NCI-H187 treated with DMSO at 0.1 percent for 48 hours (cell line): ENCODE measurements around the gene TBX4.

ENCODE experiments used
- DNase-seq: peaks from one replicate; lab custom pipeline; 2025; lab: John Stamatoyannopoulos, UW

TBX4 gene

DNA sequence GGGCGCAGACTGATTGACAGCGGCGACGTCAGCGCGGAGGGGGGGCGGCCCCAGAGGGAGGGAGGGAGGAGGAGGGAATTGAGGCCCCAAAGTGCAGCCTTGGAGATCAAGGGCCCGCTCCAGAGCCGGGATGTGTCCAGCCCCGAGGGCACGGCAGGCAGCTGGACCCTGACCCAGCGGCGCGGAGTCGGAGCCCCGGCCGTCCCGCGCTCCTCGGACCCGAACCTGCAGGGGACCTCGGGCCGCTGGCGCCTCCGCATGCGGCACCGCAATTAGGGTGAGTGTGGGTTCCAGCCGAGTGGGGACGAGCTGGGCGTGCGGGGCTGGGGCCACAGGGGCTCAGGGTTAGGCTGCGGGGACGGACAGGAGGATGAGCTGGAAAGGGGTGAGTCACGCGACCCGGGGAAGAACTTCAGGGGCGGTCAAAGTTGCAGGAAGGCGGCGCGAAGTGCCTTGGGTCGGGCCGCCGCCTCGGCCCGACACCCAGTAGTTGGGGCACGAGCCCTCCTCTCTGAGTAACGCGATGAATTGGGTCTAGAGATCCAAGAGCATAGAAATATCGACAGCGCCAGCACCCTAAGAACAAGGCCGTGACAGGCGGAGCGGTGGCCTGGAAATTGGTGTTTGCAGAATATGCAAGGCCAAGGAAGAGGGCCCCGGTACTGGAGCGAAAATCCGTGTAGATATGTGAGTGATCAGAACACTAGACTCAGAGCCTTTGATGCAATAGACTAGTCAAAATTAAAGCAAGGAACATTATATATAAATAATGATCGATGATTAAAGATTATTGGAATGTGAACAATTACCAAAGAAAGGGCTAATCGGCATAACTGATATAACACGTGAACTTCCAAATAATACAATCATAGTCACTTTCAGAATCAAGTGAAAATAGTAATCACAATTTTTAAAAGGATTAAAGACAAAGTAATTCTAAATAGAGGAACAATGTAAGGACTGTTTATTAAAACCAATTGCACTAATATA lies at the start of gene TBX4:
TBX4 (plus strand) TSS at position 122 of the 990 bp plus-strand sequence. CDS start 4,069 bp downstream, outside the sequence.
- DNase-seq = no peak

DNA sequence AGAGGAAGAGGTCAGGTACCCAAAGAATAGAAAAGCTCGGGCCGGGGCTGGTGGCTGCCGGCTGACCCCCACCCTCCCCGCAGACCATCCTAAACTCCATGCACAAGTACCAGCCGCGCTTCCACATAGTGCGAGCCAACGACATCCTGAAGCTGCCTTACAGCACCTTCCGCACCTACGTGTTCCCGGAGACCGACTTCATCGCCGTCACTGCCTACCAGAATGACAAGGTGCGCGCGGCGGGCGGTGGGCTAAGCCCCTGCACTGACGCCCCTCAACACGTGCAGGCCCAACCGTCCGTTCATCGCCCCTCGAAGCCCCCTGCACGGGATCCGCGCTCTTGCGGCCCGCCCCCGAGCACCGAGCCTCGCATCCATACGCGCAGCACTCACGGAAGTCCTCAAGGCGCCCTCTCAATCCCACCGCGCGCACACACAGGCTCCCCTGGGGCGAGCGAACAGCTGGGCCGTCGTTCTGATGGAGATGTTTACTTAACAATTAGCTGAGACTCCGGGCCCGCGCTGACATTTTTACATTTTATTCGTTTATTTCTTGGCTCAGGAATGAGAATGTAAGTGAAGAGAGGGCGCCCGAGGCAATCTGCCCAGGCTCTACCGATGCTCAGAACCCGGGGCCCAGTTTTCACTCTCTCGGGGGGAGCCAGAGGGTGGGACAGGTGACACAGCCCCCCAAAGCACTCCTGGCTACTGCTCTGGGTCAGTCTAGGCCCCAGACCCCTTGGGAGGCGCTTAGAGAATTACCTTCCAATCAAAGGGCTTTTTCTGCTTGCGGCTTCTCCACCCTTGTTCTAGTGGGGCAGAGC lies 49.0 kb upstream of the TBX4 start:
- no peak for DNase-seq

DNA sequence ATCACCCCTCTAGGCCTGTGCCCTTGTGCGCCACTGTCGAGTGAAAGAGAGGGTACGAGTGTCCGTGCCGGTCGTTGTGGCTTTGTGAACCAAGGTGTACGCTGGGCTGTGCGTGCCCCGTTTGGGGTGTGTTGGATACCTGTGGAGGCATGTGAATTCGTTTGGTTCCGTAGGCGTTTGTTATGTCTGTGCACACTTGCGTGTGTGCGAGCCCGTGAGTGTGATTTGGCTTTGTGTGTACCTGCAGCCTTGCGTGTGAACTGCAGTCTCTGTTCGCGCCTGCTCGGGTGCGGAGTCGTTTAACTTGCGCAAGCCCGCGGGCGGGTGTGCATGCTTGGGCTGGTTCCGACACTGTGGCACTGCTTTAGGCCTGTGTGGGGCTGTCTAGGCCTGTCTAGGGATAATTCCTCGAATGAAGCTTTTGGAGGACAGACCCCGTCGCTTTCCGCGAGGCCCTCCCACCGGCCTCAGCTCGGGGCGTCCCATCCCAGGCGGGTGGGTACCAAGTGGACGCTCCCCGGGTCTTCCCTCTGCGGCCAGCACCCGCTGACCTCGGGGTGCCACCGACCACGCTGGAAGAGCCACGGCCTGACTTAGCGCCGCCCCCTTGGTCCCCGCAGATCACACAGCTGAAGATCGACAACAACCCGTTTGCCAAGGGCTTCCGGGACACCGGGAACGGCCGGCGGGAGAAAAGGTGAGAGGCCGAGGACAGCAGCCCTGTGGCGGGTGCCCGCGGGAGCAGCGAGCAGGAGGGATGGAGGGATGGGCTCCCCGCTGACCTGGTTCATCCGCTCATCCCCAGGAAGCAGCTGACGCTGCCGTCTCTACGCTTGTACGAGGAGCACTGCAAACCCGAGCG lies 48.2 kb upstream of the TBX4 start:
- no peak for DNase-seq

DNA sequence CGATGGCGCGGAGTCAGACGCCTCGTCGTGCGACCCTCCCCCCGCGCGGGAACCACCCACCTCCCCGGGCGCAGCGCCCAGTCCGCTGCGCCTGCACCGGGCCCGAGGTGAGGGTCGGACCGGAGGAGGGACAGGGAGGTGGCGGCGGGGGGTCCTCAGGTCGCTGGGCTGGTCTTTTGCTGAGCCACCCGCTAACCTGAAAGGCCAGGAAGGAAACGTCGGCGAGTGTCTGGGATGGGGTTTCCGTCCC lies 47.6 kb upstream of the TBX4 start:
- no peak for DNase-seq

DNA sequence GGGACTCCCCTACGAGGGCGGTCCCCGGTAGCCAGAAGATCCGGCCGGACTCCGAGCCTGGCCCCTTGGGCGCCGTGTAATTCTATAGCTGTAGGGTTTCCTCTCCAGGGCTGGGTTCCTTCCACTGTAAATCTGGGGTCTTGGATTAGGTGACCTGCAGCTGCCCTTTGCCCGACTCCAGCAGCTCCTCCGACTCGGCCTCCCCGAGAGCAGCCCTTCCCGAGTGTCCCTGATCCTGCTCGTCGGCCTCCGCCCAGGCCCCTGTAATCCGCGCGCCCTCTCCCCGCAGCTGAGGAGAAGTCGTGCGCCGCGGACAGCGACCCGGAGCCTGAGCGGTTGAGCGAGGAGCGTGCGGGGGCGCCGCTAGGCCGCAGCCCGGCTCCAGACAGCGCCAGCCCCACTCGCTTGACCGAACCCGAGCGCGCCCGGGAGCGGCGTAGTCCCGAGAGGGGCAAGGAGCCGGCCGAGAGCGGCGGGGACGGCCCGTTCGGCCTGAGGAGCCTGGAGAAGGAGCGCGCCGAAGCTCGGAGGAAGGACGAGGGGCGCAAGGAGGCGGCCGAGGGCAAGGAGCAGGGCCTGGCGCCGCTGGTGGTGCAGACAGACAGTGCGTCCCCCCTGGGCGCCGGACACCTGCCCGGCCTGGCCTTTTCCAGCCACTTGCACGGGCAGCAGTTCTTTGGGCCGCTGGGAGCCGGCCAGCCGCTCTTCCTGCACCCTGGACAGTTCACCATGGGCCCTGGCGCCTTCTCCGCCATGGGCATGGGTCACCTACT lies 47.1 kb upstream of the TBX4 start:
- DNase-seq = no peak

DNA sequence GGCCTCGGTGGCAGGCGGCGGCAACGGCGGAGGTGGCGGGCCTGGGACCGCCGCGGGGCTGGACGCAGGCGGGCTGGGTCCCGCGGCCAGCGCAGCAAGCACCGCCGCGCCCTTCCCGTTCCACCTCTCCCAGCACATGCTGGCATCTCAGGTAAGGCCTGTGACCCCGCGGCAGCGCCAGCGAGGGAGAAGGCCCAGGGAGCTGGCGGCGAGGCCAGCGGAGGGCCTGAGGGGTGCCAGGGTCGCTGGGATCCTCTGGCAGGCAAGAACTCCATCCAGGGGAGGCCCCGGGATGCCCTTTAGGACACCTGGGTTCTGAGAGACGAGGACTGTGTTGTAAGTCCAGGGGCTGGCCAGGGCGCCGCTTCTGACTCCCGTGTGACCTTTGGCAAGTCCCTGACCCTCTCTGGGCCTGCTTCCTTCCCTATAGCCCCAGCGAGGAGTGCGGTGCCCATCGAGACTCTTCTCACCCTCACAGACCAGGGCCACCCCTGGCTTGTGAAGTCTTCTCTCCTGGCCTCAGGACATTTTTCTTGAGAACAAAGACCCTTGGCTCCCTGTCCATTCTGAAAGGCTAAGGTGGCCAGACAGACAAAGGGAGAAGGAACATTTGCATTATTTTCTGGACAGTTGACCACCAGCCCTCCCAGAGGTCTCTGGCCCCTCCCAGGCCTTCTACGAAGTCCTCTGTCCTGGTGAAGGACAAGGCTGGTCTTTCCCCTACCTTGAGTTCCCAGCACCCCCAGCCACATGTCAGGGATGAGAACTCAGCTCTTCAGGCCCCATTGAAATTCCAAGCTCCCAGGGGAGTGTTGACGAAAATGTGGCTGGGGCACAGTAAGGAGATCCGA lies 46.3 kb upstream of the TBX4 start:
- no peak for DNase-seq

DNA sequence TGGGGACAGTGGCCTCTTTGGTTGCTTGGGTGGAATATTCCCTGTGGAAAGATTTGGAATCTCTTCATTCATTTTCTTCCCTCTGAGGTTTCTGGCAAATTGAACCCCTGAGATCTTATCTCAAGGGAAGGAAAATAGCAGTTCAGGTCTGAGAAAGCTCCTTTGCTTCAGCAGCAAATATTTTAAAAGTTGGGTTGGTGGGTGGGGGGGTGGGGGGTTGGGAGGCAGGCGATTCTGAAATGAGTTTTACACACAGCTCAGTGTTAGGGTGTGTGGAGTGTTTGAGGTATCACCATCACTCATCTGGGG lies 45.7 kb upstream of the TBX4 start:
- DNase-seq = no peak

DNA sequence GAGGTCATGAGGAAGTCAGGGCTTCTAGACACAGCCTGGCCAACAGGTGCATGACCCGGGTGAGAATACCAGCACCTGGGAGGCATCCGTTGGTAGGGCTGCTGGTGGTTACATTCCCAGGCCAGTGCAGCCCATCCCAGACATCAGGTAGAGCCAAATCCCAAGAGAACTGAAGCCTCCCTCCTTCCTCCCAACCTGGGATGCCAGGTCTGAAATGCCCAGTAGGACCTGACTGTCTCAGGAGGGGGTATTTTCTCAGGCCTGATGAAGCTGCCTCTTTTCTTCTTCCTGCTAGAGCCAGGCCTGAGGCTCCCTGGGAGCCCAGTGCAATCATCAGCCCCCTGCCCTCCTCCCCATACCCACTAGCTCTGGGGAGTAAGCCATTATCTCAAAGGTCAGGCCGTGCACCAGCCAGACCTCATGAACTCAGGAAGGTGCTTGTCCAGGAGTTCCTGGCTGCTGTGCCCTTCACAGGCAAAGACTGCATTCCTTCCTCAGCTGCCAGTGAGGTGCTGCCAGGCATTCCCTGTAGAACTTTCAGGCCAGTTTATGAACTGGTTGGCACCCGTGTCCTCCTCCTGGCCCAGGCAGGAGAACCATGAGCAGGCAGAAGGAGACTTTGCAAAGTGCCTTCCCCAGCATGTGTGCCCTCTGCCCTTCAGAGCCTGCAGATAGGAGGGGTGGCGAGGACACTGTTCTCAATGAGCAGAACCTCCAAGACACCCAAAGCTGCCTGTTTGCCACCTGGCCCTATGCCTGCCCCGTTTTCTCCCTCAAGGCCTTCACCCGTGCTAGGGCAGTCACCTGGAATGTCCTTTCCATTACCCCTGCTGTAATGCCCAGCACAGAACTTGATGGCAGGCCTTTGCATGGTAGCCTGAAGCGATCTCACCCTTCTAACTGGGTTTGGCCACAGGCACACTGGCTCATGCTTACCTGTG lies 45.0 kb upstream of the TBX4 start:
- DNase-seq = no peak

DNA sequence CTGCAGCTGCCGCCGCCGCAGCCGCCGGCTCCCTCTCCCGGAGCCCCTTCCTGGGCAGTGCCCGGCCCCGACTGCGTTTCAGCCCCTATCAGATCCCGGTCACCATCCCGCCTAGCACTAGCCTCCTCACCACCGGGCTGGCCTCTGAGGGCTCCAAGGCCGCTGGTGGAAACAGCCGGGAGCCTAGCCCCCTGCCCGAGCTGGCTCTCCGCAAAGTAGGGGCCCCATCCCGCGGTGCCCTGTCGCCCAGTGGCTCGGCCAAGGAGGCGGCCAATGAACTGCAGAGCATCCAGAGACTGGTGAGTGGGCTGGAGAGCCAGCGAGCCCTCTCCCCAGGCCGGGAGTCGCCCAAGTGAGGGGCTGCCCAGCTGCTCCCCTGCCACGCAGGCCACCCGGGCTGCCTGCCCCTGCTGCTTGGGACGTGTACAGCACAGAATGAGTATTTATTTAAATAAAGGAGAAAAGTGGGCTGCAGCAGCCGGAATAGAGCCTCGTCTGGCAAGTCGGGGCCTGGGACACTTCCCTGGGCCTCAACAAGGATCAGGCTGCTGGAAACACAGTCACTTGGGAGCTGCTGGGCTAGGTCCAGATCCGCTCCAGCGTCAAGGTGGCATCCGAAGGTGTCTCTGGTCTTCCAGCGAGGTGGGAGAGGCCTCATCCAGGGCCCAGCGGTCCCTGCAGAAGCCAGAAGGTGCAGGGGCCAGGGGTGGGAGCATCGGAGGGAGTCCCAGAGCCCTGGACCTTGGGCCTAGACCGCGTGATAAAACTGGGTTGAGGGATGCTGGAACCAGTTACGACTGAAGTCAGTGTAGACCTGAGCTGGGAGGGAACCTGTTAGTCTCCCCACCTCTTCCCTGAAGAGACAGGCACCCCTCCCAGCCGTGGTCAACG lies 43.8 kb upstream of the TBX4 start:
- DNase-seq = no peak

DNA sequence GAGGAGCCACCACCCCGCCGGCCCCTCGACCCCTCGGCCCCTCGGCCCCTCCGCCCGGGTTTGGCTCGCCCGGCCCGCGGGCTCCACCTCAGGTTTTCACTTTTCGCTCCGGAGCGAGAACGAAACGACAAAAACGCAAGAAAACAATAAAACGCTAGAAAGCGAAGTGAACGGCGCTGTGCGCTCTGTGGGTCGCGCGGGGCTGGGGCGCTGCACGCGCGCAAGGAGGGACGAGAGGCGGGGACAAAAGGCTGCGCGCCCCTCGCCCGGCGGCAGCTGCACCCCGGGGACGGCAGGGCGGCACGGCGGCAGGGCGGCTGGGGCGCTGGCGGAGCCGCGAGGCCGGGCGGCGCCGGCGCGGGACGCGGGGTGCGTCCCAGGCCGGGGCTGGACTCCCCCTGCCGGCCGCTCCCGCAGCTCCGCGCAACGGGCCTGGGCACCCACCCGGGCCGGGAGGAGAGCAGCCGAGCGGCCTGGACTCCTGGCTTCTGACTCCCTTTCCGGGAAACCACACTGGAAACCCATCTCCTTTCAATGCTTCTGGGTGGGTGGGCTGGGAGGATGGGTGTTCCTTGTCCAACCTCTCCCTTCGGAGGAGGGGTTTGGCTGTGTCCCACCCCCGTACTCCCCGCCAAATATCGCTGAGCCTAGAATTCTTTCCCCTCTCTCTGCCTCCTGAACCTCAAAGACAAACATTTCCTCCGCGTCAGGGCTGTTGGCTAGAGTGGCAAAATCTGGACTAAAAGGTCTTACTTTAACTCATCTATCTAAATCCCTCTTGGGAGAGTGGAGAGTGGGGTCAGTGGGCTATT lies 42.7 kb upstream of the TBX4 start:
- no peak for DNase-seq

DNA sequence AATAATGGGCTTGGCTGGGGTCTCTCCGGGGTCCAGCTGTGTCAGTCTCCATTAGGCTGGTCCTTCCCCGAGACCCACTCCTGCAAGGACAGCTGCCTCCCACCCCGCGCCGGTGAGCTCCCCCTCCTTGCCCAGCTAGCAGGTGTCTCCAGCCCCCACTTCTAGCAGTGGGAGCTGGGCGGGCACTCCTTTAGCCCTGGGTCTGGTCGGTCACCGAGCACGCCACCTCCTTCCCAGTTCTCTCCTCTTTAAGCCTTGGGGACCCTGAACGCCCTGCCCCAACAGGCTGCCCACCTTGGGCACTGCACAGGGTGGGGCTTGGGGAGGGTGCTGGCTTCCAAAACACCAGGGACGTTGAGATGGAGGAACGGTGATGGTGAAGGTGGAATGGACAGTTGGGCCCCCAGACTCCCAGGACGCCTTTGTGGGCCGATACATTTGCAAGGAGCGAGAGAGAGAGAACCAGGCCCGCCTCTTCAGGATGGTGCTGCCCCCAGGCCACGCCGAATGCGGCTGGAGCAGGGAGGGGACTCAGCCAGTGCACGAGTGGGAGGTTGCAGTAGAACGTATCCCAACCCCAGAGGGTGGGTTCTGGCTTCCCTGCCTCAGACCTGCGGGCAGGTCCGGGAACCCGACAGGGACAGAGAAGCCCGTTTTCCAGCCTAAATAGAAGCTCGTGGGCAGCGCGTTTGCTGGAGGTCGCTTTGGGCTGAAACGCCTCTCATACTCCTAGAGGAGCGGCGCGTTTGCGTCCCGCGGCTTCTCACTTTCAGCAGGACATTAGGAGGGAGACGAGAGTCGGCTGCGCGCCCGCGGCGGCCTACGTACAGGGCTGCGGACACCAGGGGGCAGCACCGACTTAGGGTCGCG lies 41.8 kb upstream of the TBX4 start:
- no peak for DNase-seq

DNA sequence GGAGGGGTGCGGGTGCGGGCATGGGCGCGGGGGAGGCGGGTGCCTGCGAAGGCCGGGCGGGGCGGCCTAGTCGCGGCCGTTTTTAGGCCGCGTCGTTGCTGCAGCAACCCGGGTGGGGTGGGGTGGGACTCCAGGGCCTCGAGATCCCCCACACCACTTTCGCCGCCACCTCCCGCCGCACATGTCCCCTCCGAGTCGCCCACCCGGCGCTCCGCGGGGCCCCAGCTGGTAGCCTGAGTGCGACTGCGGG lies 41.3 kb upstream of the TBX4 start:
- DNase-seq = no peak

DNA sequence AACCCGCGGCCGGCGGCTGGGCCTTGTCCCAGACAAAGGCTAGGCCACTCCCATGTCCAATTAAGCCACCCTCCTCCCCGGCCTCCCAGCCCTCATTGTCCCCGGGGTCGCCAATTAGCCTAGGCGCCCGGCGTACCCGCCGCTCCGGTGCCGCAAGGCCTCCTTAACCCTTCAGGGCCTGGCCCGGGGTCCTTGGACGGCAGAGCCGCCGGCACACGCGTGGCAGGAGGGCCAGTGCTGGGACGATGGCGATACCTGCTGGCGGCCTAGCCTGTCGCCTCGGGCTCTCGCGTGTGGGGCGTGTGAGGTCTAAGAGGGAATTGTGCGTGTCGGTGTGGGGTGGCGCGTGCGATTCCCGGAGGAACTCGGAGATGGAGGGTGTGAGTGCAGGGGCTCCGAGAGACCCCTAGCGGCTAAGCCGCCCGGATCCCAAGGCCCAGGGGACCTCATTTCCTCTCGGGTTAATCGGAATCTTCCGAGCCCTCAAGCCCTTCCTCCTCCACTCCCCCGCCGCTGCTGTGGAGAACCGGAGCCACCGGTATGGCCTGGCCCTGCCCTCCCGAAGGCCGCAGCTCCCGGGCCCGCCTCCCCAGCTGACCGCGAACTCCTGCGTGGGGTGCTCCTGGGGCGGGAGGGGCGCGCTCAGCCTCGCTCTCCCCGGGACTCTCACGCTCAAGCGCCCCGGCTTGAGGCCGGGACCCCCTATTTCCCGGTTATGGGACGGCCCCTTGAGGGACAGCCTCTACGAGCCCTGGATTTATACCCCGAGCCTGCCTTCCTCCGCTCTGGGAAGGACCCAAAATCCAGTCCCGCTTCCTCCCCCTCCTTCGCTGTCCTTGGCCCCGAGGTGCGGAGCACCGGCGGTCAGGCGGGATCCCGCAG lies 40.7 kb upstream of the TBX4 start:
- no peak for DNase-seq

DNA sequence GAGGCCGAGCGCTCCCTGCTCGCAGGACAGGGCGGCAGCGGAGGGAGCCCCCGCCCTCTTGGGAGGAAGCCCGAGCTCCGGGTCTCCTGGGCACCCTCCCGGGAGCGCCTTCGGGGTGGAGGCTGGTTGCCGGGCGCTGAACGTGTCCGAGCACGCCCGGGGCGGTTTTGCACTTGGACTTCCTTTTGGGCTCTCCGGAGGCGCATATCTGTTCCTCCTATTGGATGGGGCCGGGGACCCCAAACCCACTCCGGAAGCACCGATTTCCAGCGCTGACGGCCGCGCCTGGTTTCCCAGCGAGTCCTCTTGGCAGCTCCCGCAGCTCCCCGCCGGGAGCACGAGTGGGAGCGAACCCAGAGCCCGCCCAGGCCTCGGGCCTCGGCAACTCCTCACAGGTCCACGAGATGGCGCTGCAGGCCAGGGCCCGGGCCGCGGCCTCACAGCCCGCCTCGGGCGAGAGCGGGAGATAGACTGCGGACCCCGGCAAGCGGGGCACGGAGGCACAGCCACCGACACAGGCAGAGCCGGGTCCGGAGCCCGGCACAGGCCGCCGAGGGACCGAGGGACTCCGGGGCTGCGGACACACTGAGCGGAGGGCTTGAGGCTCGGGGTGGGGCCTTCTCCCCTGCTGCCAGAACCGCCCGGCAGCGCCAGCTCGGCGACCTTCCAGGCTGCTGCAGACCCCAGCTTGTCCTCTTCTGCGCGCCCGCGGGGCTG lies 39.9 kb upstream of the TBX4 start:
- DNase-seq = no peak
